ENCODE data around the gene JUP.
"Not testable (repeated sequence)": the region's sequence is repeated elsewhere in the genome, so short reads cannot be mapped to it uniquely, and the experiment has no call there.

Gene JUP

DNA sequence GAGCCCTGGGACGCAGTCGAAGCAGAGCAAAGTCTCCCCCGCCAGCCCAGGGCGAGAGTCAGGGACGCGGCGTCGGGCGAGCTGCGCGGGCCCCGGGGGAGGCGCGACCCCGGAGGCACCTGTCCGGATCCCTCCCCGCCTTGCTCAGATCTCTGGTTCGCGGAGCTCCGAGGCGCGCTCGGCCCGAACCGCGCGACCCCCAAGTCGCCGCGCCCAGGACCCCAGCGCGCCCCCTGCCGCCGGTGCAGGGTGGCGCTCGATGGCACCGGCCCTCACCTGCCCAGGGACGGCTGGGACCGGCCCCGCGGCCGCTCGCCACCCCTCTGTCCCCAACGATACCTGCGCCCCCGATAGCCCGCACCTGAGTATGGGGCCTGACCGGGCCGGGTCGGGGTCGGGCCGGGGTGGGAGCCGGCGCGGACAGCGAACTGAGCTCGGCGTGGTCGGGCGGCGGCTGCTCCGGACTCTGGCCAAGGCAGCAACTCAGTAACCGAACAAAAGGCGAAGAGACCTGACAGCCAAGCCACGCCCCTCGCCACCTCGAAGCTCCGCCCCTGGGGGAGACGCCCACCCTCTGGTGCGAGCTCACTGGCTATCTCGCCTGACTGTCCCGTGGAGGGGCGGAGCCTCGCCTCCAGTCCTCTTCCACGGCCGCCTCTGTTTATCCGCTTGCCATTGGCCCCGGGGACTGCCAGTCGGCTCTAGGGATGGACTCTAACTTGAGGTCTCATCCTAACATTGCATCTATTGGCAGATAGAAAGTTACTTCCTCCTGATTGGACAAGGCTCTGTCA lies at the start of gene JUP:
JUP (minus strand) TSS at position 485 of the 794 bp plus-strand sequence. CDS start 14,857 bp downstream, outside the sequence.
- DNase-seq (ENCODE audit: low read depth in 1 of 2, low spot score in 1 of 2): peak; percentile 69 to 82

DNA sequence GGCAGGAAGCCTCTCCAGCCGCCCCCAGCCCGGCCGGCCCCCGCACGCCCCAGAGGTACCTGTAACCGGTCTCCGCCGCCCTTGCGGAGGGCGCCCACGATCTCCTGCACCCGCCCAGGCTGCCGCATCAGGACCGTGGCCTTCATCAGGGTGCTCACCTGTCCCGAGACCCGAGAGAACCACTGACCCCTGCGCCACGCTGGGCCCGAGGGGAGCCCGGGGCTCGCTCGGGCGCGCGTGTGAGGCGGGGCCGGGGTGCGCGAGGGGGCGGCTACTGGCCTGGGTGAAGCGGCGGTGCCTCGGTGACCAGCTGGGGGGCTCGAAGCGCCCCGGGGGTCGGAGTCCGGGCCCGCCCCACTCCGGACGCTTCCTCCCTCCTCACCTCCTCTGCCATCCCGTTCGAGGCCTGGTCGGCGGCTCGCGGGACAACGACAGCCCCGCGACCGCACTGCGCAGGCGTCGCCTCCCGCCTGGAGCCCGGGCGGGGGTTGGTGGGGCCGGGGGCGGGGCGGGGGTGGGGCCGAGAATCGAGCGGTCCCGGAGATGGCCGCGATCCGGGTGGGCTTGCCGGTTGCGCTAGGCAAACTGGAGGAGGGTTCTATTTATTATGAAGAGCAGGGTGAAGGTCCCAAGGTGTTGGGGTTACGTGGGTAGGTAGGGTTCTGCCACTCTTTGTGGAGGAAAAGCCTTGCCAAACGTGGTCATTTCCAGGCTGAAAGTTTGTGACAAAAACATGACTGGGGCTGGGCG lies 49.5 kb upstream of the JUP start, which contains the start of gene NT5C3B:
NT5C3B (minus strand) TSS at position 433 of the 750 bp plus-strand sequence; CDS start at position 394, 39 bp downstream.
- DNase-seq (ENCODE audit: low read depth in 1 of 2, low spot score in 1 of 2): peak; percentile 8 to 38

DNA sequence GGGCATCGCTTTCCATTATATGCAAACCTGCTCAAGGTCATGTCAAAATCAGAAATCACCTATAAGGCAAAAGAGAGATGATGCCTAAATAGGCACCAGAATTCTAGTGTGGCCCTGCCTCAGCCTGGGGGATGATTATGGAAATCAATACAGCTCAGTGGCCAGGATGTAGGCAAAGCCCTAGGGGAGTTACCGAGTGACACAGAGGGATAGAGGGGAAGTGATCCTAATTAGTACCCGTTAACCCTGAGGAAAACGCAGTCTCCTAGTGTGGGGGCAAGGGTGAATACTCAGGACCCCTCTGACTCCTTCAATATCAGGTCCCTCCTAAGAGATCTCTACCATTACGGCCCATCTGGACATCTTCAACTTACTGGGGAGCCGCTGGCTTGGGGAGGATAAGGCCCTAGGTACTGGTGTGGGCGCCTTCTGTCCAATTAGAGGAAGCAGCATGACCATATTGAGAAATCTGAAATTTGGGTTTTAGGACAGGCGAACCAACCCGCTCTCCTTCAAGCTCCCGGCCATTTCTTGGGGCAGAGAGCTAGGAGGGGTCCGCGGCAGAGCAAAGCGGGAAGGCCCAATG lies 48.8 kb upstream of the JUP start:
- no peak for DNase-seq (ENCODE audit: low read depth in 1 of 2, low spot score in 1 of 2)

DNA sequence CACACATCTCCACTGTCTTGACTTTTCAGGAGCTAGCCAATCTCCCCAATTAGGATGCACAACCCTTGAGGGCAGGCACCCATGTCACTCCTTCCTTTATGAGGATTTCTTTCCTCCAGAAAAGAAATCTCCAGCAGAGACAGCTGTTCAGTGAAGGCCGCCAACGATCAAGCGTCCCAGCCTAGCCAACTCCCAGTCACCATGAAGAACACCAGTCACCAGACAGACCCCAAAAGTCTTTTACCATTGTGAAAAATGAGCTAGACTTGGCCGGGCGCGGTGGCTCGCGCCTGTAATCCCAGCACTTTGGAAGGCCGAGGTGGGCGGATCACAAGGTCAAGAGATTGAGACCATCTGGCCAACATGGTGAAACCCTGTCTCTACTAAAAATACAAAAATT lies 43.5 kb upstream of the JUP start:
- not testable (repeated sequence) for DNase-seq (ENCODE audit: low read depth in 1 of 2, low spot score in 1 of 2)

DNA sequence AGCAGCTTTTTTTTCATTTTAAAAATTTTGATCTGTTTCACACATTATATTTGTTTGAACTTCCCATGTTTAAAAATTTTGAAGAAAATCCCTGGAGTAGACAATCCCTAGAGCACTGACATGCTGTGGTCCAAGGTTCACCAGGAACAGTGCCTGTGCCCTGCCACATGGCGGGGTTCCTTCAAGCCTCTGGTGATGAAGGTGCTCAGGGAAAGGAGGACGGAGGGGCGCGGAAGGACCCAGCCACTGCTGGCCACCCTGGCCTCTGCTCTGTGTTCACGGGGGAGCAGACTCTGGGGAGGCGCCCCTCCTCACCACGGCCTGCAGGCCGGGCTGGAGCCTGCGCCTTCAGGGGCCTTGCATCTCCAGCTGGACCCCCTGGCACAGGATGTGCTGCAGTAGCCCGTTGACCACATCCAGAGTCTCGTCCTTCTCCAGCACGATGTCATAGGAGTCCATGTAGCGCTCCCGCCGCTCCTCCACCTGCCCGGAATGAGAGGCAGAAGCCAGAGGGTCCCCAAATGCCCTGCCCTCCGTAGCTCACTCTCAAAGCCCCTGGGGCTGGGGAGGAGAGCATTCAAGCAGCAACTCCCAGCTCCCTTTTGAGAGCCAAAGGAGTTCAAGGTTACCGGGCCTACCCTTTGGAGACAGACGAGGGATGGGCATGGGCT lies 38.8 kb upstream of the JUP start:
- DNase-seq (ENCODE audit: low read depth in 1 of 2, low spot score in 1 of 2): no peak

DNA sequence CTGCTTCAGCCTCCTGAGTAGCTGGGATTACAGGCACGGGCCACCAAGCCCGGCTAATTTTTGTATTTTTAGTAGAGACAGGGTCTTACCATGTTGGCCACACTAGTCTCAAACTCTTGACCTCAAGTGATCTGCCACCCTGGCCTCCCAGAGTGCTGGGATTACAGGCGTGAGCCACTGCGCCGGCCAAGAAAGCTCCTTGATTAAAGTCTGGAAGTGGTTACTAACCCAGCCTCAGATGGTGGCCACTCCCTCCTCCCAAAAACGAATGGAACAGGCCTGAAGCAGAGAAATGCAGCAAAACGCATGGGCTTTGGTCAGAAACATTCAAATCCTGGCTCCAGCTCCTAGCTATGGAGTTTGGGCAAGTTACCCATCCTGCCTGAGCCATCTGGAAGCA lies 37.6 kb upstream of the JUP start:
- DNase-seq (ENCODE audit: low read depth in 1 of 2, low spot score in 1 of 2): no peak

DNA sequence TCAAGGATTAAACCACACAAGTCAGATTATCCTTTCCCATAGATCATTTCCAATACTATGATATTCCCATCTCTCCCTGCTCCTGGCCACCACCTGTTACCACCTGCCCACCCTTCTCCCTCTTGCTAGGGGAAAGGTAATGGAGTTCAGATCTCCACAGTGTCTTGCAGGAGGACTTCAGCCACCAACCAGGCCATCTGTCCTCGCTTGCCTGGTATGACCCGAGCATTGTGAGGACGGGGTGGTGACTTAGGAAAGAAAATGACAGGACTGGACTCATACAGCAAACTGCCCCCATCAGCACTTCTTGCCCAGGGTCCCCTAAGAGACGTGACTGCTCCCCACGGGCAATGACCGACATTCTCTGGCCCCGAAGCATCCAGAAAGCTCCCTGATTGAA lies 37.1 kb upstream of the JUP start:
- DNase-seq (ENCODE audit: low read depth in 1 of 2, low spot score in 1 of 2): no peak

DNA sequence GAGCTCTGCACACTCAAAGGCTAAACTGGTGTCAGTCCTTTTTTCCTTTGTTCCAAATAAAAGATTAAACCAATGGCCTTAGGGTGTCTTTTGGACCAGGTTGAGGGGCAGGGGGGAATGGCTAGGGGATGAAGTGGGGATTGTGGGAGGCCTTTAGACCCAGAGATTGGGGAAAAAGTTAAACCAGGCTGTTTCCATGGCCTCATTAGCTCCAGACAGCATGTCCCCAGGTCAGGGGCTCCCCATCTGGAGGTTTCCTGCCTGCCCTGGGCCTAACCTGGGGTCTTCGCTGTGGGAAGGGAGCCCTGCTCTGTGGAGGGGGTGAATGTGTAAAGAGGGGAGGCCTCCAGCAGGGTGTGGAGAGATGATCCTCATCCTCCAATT lies 36.6 kb upstream of the JUP start:
- DNase-seq (ENCODE audit: low read depth in 1 of 2, low spot score in 1 of 2): no peak

DNA sequence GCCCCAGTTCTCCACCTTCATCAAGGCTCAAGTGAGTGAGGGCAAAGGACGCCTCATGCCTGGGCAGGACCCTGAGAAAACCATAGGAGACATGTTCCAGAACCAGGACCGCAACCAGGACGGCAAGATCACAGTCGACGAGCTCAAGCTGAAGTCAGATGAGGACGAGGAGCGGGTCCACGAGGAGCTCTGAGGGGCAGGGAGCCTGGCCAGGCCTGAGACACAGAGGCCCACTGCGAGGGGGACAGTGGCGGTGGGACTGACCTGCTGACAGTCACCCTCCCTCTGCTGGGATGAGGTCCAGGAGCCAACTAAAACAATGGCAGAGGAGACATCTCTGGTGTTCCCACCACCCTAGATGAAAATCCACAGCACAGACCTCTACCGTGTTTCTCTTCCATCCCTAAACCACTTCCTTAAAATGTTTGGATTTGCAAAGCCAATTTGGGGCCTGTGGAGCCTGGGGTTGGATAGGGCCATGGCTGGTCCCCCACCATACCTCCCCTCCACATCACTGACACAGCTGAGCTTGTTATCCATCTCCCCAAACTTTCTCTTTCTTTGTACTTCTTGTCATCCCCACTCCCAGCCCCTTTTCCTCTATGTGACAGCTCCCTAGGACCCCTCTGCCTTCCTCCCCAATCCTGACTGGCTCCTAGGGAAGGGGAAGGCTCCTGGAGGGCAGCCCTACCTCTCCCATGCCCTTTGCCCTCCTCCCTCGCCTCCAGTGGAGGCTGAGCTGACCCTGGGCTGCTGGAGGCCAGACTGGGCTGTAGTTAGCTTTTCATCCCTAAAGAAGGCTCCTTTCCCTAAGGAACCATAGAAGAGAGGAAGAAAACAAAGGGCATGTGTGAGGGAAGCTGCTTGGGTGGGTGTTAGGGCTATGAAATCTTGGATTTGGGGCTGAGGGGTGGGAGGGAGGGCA lies 36.0 kb upstream of the JUP start:
- no peak for DNase-seq (ENCODE audit: low read depth in 1 of 2, low spot score in 1 of 2)

DNA sequence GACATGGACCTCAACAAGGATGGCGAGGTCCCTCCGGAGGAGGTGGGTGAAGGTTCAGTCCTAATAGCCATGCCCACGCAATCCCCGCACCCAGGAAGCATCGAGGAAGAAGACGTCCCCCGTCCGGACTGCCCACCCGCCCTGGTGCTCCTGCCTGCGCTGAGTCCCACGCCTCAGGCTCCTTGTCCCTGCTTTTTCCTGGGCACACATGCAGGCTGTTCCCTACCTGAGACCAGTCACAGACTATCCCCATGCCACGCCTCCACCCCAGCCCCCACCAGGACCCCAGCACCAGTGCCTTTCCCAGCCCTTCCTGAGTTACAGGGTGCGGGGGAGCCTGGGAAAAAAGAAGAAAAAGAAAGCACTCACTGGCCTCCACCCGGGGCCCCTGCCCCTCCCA lies 35.3 kb upstream of the JUP start:
- no peak for DNase-seq (ENCODE audit: low read depth in 1 of 2, low spot score in 1 of 2)

DNA sequence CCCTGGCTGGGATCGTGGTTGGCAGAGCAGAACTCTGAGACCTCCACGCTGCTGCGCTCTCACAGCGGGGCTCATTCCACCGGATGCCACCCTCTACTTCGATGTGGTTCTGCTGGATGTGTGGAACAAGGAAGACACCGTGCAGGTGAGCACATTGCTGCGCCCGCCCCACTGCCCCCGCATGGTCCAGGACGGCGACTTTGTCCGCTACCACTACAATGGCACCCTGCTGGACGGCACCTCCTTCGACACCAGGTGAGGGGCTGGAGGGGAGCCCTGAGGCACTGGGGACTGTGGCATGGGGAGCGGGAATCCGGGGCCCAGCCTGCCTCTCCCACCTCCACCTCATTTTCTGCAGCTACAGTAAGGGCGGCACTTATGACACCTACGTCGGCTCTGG lies 31.5 kb upstream of the JUP start:
- DNase-seq (ENCODE audit: low read depth in 1 of 2, low spot score in 1 of 2): no peak

DNA sequence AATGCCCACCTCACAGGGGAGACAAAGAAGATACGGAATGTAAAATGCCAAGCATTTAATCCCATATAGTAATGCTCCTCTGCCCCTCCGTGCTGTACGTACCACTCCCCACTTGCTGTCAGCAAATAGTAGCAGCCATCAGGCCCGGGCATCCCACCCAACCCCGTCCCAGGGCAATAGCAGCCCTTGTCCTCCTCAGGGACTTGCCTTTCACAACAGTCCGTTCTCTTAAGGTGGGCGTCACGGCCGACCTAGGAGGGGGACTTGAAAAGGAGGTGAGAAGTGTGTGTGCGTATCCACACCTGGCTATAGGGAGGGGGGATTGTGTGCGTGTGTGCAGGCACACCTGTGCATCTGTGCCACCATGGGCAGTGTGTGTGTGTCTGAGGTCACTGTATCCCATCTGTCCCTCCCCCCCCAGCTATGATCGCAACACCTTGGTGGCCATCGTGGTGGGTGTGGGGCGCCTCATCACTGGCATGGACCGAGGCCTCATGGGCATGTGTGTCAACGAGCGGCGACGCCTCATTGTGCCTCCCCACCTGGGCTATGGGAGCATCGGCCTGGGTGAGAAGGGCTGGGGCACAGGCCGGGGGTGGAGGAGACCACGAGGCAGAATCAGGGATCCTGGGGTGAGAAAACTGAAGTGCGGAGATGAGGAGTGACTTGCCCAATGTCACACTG lies 30.3 kb upstream of the JUP start:
- DNase-seq (ENCODE audit: low read depth in 1 of 2, low spot score in 1 of 2): no peak

DNA sequence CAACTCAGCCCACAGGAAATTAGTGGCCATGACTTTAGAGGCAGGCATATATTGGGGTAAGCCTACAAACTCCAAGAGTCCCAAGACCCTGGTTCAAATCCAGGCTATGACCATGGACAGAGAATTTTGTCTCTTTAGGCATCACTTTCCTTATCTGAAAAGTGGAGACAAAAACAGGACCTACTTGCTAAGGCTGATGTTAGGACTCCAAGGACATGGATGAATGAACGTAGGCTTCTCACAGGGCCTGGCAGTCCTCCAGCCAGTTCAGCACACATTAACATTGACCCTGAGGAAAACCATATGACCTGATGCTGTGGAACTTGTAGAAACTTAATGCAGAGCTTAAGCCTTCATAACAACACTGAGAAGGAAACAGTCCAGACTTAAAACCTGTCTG lies 27.7 kb upstream of the JUP start:
- DNase-seq (ENCODE audit: low read depth in 1 of 2, low spot score in 1 of 2): no peak

DNA sequence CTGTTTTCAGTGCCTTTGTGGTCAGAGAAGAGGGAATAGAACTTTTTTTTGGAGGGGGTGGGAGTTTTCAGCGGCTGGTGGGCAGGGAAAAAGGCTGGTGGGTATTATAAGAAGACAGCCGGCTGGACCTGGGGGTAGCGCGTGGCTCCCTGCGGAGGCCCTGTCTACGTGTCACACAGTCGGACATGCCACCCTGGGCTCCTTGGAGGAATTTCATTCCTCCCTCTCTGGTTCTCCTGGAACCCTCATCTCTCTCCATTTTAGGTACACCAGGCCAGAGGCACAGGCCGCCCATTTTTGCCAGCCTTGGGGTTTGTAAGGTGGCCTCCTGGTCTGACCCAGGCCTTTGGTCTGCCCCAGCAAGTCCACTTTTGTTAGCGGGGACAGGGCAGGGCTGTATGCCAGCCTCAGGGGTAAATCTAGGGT lies 27.2 kb upstream of the JUP start:
- no peak for DNase-seq (ENCODE audit: low read depth in 1 of 2, low spot score in 1 of 2)

DNA sequence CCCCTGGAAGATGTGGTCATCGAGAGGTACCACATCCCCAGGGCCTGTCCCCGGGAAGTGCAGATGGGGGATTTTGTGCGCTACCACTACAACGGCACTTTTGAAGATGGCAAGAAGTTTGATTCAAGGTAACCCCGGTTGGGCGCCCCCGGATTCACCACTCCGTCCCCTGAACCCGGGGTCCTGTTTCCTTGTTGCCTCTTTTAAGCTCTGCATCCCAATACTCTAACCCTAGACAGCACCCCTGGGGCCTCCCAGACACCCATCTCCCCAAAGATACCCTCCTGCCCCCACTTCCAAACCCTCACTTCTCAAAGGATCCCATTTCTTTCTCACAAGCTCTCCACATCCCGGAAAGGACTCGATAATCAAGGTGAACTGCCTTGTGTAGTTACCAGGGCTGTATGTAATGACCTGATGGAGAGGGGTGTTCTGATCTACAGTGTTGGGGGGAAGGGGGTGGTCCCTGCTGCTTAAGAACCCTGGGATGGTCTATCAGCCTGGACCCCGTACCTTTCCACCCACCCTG lies 26.7 kb upstream of the JUP start:
- no peak for DNase-seq (ENCODE audit: low read depth in 1 of 2, low spot score in 1 of 2)

DNA sequence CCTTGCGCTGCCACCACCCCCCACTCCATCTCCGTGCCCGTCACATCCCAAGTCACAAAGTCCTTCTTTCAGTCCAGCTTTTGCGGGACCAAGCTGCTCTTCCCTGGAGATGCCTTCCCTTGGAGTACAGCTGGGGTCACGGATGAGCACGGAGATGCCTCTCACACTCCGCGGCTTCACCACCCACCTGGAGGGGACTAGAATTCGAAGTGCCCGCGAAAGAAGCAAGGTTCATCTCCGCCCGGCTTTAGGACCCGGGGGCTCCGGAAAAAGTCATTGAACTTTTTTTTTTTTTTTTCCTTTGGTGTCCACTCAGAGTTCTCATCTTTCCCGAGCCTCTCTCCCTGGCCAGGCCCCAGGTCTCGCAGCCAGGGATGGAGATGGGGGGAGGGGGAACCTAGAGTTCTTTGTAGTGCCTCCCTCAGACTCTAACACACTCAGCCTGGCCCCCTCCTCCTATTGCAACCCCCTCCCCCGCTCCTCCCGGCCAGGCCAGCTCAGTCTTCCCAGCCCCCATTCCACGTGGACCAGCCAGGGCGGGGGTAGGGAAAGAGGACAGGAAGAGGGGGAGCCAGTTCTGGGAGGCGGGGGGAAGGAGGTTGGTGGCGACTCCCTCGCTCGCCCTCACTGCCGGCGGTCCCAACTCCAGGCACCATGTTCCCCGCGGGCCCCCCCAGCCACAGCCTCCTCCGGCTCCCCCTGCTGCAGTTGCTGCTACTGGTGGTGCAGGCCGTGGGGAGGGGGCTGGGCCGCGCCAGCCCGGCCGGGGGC lies 26.1 kb upstream of the JUP start, which contains the start of gene FKBP10:
FKBP10 (plus strand) TSS at position 624 of the 771 bp plus-strand sequence; CDS start at position 655, 31 bp downstream.
- DNase-seq (ENCODE audit: low read depth in 1 of 2, low spot score in 1 of 2): peak in 1 of 2 donors; percentile 17

DNA sequence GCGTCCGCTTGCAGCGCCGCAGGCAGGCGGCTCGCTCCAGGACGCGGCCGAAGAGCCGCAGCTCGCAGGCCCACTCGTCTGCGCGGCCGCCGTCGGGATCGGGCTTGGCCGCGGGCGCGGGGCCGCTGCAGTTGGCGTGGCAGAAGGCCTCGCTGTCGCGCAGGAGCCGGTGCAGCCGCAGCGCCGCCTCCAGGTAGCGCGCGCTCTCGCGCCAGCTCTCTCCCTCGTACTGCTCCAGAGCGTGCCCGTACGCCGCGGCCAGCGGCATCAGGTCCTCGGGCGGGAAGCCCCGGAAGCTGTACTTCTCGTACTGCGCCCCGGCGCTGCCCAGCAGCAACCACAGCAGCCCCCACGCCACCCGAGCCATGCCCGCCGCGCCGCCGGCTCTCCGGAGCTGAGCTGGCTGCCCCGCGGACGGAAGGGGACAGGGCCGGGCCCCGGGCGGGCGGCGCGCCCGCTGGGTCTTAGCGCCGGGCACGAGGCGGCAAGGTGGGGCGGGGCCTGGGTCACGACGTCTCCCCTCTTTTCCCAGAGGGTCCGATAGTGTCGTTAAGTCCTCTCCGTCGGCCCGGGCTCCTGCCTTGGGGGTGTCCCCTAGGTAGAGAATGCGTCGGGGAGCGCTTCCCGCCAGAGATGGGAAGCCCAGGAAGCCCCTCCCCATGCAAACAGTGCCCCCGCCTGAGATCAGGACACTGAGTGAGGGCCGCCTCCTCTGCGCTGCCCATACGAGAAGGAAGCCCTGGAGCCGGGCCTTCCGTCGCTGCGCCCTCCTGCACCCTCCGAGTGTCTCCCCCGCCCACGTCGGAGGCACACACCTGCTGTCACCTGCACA lies 25.3 kb upstream of the JUP start, which contains the start of gene P3H4:
P3H4 (minus strand) TSS at position 401 of the 832 bp plus-strand sequence; CDS start at position 367, 34 bp downstream.
- peak; percentile 50 to 54 for DNase-seq (ENCODE audit: low read depth in 1 of 2, low spot score in 1 of 2)

Data from stimulated activated CD4-positive, alpha-beta T cell treated with anti-CD3 and anti-CD28 coated beads, Interleukin-15, amount 100 ng/mL, for 1 hour (primary cell).